Measurements from ENCODE around the gene IER5. TPM values are rescaled to one million over a fixed set of nuclear protein-coding genes. Genes with fewer than 3 reads are reported as not detected.

The IER5 gene
- total RNA-seq, 1 donor from 2014 or later, result 8.8 TPM

- H3K27me3 Mint-ChIP-seq (ENCODE audit: unreplicated experiment), result peaks cover 14% of the 10 kb centered on the region
- no peak for TF ChIP-seq CTCF (IDR thresholded peaks at IDR 0.05; ENCODE audit: partially characterized antibody, unreplicated experiment)
- peaks cover 2% of the 10 kb centered on the region for H3K36me3 Mint-ChIP-seq (ENCODE audit: unreplicated experiment)
- H3K4me3 Mint-ChIP-seq (ENCODE audit: unreplicated experiment), result peak overlapping the region; percentile 53
- H3K27ac Mint-ChIP-seq (ENCODE audit: unreplicated experiment), result peak overlapping the region; percentile 50
- H3K9me3 Mint-ChIP-seq (ENCODE audit: unreplicated experiment), result peaks cover 11% of the 10 kb centered on the region
- no peak for DNase-seq
- H3K4me1 Mint-ChIP-seq (ENCODE audit: low read depth, unreplicated experiment), result peaks cover 61% of the 10 kb centered on the region
These were observed 7.3 kb downstream of the IER5 start for GRCh38 chr1:181095763-181096184.

- Mint-ChIP-seq H3K9me3 (ENCODE audit: unreplicated experiment) (peaks cover 11% of the 10 kb centered on the region), H3K27ac (ENCODE audit: unreplicated experiment) (peak overlapping the region; percentile 56), H3K4me1 (ENCODE audit: low read depth, unreplicated experiment) (peaks cover 53% of the 10 kb centered on the region), H3K4me3 (ENCODE audit: unreplicated experiment) (peak overlapping the region; percentile 64), H3K36me3 (ENCODE audit: unreplicated experiment) (peaks cover 6% of the 10 kb centered on the region), H3K27me3 (ENCODE audit: unreplicated experiment) (peaks cover 15% of the 10 kb centered on the region)
- DNase-seq, result peak; percentile 53
- no peak for TF ChIP-seq CTCF (IDR thresholded peaks at IDR 0.05; ENCODE audit: partially characterized antibody, unreplicated experiment)
These were observed 8.7 kb downstream of the IER5 start for GRCh38 chr1:181097242-181097641.

- DNase-seq, result no peak
- H3K36me3 Mint-ChIP-seq (ENCODE audit: unreplicated experiment), result peaks cover 6% of the 10 kb centered on the region
- no peak overlapping the region for H3K27ac Mint-ChIP-seq (ENCODE audit: unreplicated experiment)
- H3K27me3 Mint-ChIP-seq (ENCODE audit: unreplicated experiment), result peaks cover 21% of the 10 kb centered on the region
- H3K4me3 Mint-ChIP-seq (ENCODE audit: unreplicated experiment), result peak overlapping the region; percentile 17
- TF ChIP-seq CTCF (IDR thresholded peaks at IDR 0.05; ENCODE audit: partially characterized antibody, unreplicated experiment), result no peak
- peaks cover 63% of the 10 kb centered on the region for H3K4me1 Mint-ChIP-seq (ENCODE audit: low read depth, unreplicated experiment)
- peaks cover 13% of the 10 kb centered on the region for H3K9me3 Mint-ChIP-seq (ENCODE audit: unreplicated experiment)
These were observed 10.9 kb downstream of the IER5 start for GRCh38 chr1:181099152-181100014.

GRCh38 chr1:181100015-181100905 lies 11.8 kb downstream of the IER5 start:
- peak overlapping the region; percentile 16 for H3K4me3 Mint-ChIP-seq (ENCODE audit: unreplicated experiment)
- peaks cover 6% of the 10 kb centered on the region for H3K36me3 Mint-ChIP-seq (ENCODE audit: unreplicated experiment)
- peaks cover 57% of the 10 kb centered on the region for H3K4me1 Mint-ChIP-seq (ENCODE audit: low read depth, unreplicated experiment)
- H3K9me3 Mint-ChIP-seq (ENCODE audit: unreplicated experiment), result peaks cover 15% of the 10 kb centered on the region
- peak overlapping the region; percentile 52 for H3K27ac Mint-ChIP-seq (ENCODE audit: unreplicated experiment)
- no peak for DNase-seq
- H3K27me3 Mint-ChIP-seq (ENCODE audit: unreplicated experiment), result peaks cover 21% of the 10 kb centered on the region
- TF ChIP-seq CTCF (IDR thresholded peaks at IDR 0.05; ENCODE audit: partially characterized antibody, unreplicated experiment), result no peak
